HAP-1 (cell line): ENCODE measurements around the gene PTPRH.
"Not testable (repeated sequence)": the region's sequence is repeated elsewhere in the genome, so short reads cannot be mapped to it uniquely, and the experiment has no call there.

Source experiments
- DNase-seq, 2 experiments: peaks; one replicate each; pipeline ENCODE4 v3.0.0-alpha.2; 2016 to 2020; ENCODE audit warnings: low spot score in 2 of 2
- H3K27me3 ChIP-seq: fragments of 250-450 bp; sonication (Bioruptor Pico); 2 replicates; pipeline ENCODE4 v1.5.1; 2020; ENCODE audit warnings: low read depth, mild to moderate bottlenecking, moderate library complexity
- H3K36me3 ChIP-seq: fragments of 250-450 bp; sonication (Bioruptor Pico); replicated peaks from 2 replicates; pipeline ENCODE4 v1.5.1; 2020; ENCODE audit warnings: mild to moderate bottlenecking
- H3K4me1 ChIP-seq: fragments of 250-450 bp; sonication (Bioruptor Pico); 2 replicates; pipeline ENCODE4 v1.5.1; 2020; ENCODE audit warnings: mild to moderate bottlenecking
- H3K4me3 ChIP-seq: fragments of 250-450 bp; sonication (Bioruptor Pico); 2 replicates; pipeline ENCODE4 v1.5.1; 2020; ENCODE audit warnings: mild to moderate bottlenecking, moderate library complexity
- H3K9me3 ChIP-seq: fragments of 250-450 bp; sonication (Bioruptor Pico); 2 replicates; pipeline ENCODE4 v1.5.1; 2020; ENCODE audit warnings: mild to moderate bottlenecking, moderate library complexity
- in situ Hi-C: fragments of 300-500 bp; cut with MboI; formaldehyde crosslinking; loops from 3 replicates; pipeline ENCODE4 v1.14.3; 2020; ENCODE audit warnings: low sequenced_read_pairs, inconsistent platforms, mixed read lengths

Gene PTPRH

GRCh38 chr19:55174425-55175116 is 34.7 kb downstream of the PTPRH start:
- Histone ChIP-seq H3K9me3 (no peaks in the 10 kb centered on the region), H3K4me3 (no peak overlapping the region), H3K36me3 (no peaks in the 10 kb centered on the region), H3K4me1 (peaks cover 10% of the 10 kb centered on the region), H3K27me3 (peaks cover 16% of the 10 kb centered on the region)
- in situ Hi-C loops, result no loop called here
- no peak for DNase-seq

GRCh38 chr19:55173714-55174409 is 35.4 kb downstream of the PTPRH start:
- Histone ChIP-seq H3K4me1 (peaks cover 5% of the 10 kb centered on the region; the same call in 1 of the 2 replicates), H3K4me3 (peak overlapping the region; percentile 35), H3K27me3 (peaks cover 11% of the 10 kb centered on the region), H3K36me3 (no peaks in the 10 kb centered on the region), H3K9me3 (no peaks in the 10 kb centered on the region)
- in situ Hi-C loops, result no loop called here
- DNase-seq, result peak; percentile 58 to 93

- in situ Hi-C loops, result no loop called here
- Histone ChIP-seq H3K4me1 (peaks cover 5% of the 10 kb centered on the region; the same call in 1 of the 2 replicates), H3K27me3 (peaks cover 9% of the 10 kb centered on the region), H3K9me3 (no peaks in the 10 kb centered on the region), H3K36me3 (no peaks in the 10 kb centered on the region), H3K4me3 (peak overlapping the region; percentile 35)
- DNase-seq, result no peak
Observed at GRCh38 chr19:55173186-55173713, 36.1 kb downstream of the PTPRH start.

GRCh38 chr19:55172741-55173140 is 36.6 kb downstream of the PTPRH start:
- Histone ChIP-seq H3K9me3 (no peaks in the 10 kb centered on the region), H3K27me3 (peaks cover 7% of the 10 kb centered on the region; the same call in 1 of the 2 replicates), H3K4me1 (peaks cover 5% of the 10 kb centered on the region; the same call in 1 of the 2 replicates), H3K36me3 (no peaks in the 10 kb centered on the region), H3K4me3 (no peak overlapping the region)
- in situ Hi-C loops, result no loop called here
- no peak for DNase-seq

- H3K36me3 ChIP-seq, H3K9me3 ChIP-seq, DNase-seq, H3K27me3 ChIP-seq, H3K4me3 ChIP-seq, H3K4me1 ChIP-seq, in situ Hi-C loops: not testable (repeated sequence)
Observed at GRCh38 chr19:55172318-55172717, 37.0 kb downstream of the PTPRH start.

- in situ Hi-C loops, result no loop called here
- Histone ChIP-seq H3K4me3 (no peak overlapping the region), H3K36me3 (no peaks in the 10 kb centered on the region), H3K4me1 (peaks cover 8% of the 10 kb centered on the region; the same call in 1 of the 2 replicates), H3K27me3 (peaks cover 6% of the 10 kb centered on the region; the same call in 1 of the 2 replicates), H3K9me3 (no peaks in the 10 kb centered on the region)
- DNase-seq, result no peak
Observed at GRCh38 chr19:55171440-55171839, 37.9 kb downstream of the PTPRH start.

GRCh38 chr19:55169136-55169535 is 40.2 kb downstream of the PTPRH start:
- no peak for DNase-seq
- in situ Hi-C loops, result no loop called here
- H3K27me3 ChIP-seq, result peaks cover 5% of the 10 kb centered on the region; the same call in 1 of the 2 replicates
- no peaks in the 10 kb centered on the region for H3K36me3 ChIP-seq
- H3K9me3 ChIP-seq, result no peaks in the 10 kb centered on the region
- H3K4me3 ChIP-seq, result no peak overlapping the region
- peaks cover 8% of the 10 kb centered on the region; the same call in 1 of the 2 replicates for H3K4me1 ChIP-seq

- H3K4me3 ChIP-seq, result peak within 1 kb of the TSS; percentile 39
- in situ Hi-C loops, result no loop called here
Observed at GRCh38 chr19:55166530-55167268, 42.6 kb downstream of the PTPRH start, which contains the start of gene DNAAF3. TSS of gene DNAAF3 (minus strand) at chr19:55166613. CDS start at chr19:55166413, 200 bp downstream.

GRCh38 chr19:55165952-55166529 is 43.3 kb downstream of the PTPRH start:
- no peaks in the 10 kb centered on the region for H3K27me3 ChIP-seq
- H3K4me1 ChIP-seq, result peaks cover 3% of the 10 kb centered on the region; the same call in 1 of the 2 replicates
- no peaks in the 10 kb centered on the region for H3K9me3 ChIP-seq
- H3K4me3 ChIP-seq, result peak overlapping the region; percentile 39
- in situ Hi-C loops, result no loop called here
- peak; percentile 80 to 90 for DNase-seq
- no peaks in the 10 kb centered on the region for H3K36me3 ChIP-seq

More at GRCh38 chr19:55166530-55167268, 42.6 kb downstream of the PTPRH start, which contains the start of gene DNAAF3:
- peaks cover 3% of the 10 kb centered on the region; the same call in 1 of the 2 replicates for H3K4me1 ChIP-seq
- H3K9me3 ChIP-seq, result no peaks in the 10 kb centered on the region
- H3K27me3 ChIP-seq, result no peaks in the 10 kb centered on the region
- peak; percentile 95 to 98 for DNase-seq
- H3K36me3 ChIP-seq, result no peaks in the 10 kb centered on the region

- Histone ChIP-seq H3K4me1 (no peaks in the 10 kb centered on the region), H3K9me3 (no peaks in the 10 kb centered on the region), H3K27me3 (peaks cover 6% of the 10 kb centered on the region; the same call in 1 of the 2 replicates), H3K36me3 (no peaks in the 10 kb centered on the region), H3K4me3 (no peak overlapping the region)
- DNase-seq, result no peak
- in situ Hi-C loops, result no loop called here
Observed at GRCh38 chr19:55161571-55162322, 47.6 kb downstream of the PTPRH start.

GRCh38 chr19:55160986-55161365 is 48.3 kb downstream of the PTPRH start:
- H3K4me1 ChIP-seq, result peaks cover 2% of the 10 kb centered on the region; the same call in 1 of the 2 replicates
- H3K4me3 ChIP-seq, result no peak overlapping the region
- no peak for DNase-seq
- H3K27me3 ChIP-seq, result peaks cover 8% of the 10 kb centered on the region; the same call in 1 of the 2 replicates
- H3K36me3 ChIP-seq, result no peaks in the 10 kb centered on the region
- H3K9me3 ChIP-seq, result no peaks in the 10 kb centered on the region
- in situ Hi-C loops, result no loop called here

- H3K4me1 ChIP-seq, result peaks cover 3% of the 10 kb centered on the region; the same call in 1 of the 2 replicates
- DNase-seq, result peak; percentile 77 to 97
- H3K4me3 ChIP-seq, result no peak overlapping the region
- peaks cover 8% of the 10 kb centered on the region; the same call in 1 of the 2 replicates for H3K27me3 ChIP-seq
- H3K36me3 ChIP-seq, result no peaks in the 10 kb centered on the region
- in situ Hi-C loops, result no loop called here
- H3K9me3 ChIP-seq, result no peaks in the 10 kb centered on the region
Observed at GRCh38 chr19:55160128-55160985, 48.9 kb downstream of the PTPRH start.
